WERI-Rb-1 (cell line): ENCODE data around the gene PCDHGA5.
"Not testable (repeated sequence)": the region's sequence is repeated elsewhere in the genome, so short reads cannot be mapped to it uniquely, and the experiment has no call there.

Experiments
- DNase-seq: peaks from one replicate; pipeline ENCODE4 v3.0.0-alpha.2; 2020
- H3K27ac ChIP-seq: fragments of 250-450 bp; sonication (Bioruptor Pico); 2 replicates; pipeline ENCODE4 v1.5.1; 2020; ENCODE audit warnings: mild to moderate bottlenecking, moderate library complexity
- H3K27me3 ChIP-seq: fragments of 250-450 bp; sonication (Bioruptor Pico); 2 replicates; pipeline ENCODE4 v1.5.1; 2021; ENCODE audit warnings: mild to moderate bottlenecking, low read depth, moderate library complexity; ENCODE audit not compliant: insufficient read depth, severe bottlenecking
- H3K36me3 ChIP-seq: fragments of 250-450 bp; sonication (Bioruptor Pico); 2 replicates; pipeline ENCODE4 v1.5.1; 2020; ENCODE audit warnings: mild to moderate bottlenecking, moderate library complexity
- H3K4me3 ChIP-seq: 2 replicates; pipeline ENCODE4 v1.5.1; 2011; ENCODE audit warnings: low read depth, mild to moderate bottlenecking, control low read depth, low read length
- H3K9me3 ChIP-seq: fragments of 250-450 bp; sonication (Bioruptor Pico); 2 replicates; pipeline ENCODE4 v1.5.1; 2021; ENCODE audit warnings: mild to moderate bottlenecking, moderate library complexity; ENCODE audit not compliant: severe bottlenecking
- CTCF ChIP-seq: IDR thresholded peaks from 2 replicates; pipeline ENCODE4 v1.5.1; 2011; ENCODE audit warnings: low read depth, mild to moderate bottlenecking, control low read depth, inconsistent platforms, low read length

Gene PCDHGA5

GRCh38 chr5:141383345-141383744 is 19.4 kb downstream of the PCDHGA5 start:
- Histone ChIP-seq H3K27me3 (no peaks in the 10 kb centered on the region), H3K4me3 (no peak overlapping the region), H3K9me3 (peaks cover 13% of the 10 kb centered on the region), H3K27ac (no peak overlapping the region), H3K36me3 (no peaks in the 10 kb centered on the region)
- no peak for DNase-seq
- TF ChIP-seq CTCF, result no peak

- Histone ChIP-seq H3K36me3 (no peaks in the 10 kb centered on the region), H3K27ac (no peak overlapping the region), H3K27me3 (no peaks in the 10 kb centered on the region), H3K9me3 (peaks cover 13% of the 10 kb centered on the region), H3K4me3 (no peak overlapping the region)
- DNase-seq, result no peak
- TF ChIP-seq CTCF, result no peak
Observed at GRCh38 chr5:141384471-141385267, 20.7 kb downstream of the PCDHGA5 start.

GRCh38 chr5:141387557-141388311 is 23.8 kb downstream of the PCDHGA5 start, which contains the start of gene PCDHGB4:
TSS of gene PCDHGB4 (plus strand) at chr5:141387698. CDS start at chr5:141387885, 187 bp downstream.
- not testable (repeated sequence) for DNase-seq, H3K36me3 ChIP-seq, H3K4me3 ChIP-seq, H3K27ac ChIP-seq, H3K27me3 ChIP-seq
- H3K9me3 ChIP-seq, result peaks cover 11% of the 10 kb centered on the region

GRCh38 chr5:141388661-141389060 is 24.7 kb downstream of the PCDHGA5 start:
- H3K36me3 ChIP-seq, result no peaks in the 10 kb centered on the region
- TF ChIP-seq CTCF, result no peak
- peaks cover 6% of the 10 kb centered on the region for H3K9me3 ChIP-seq
- H3K4me3 ChIP-seq, result no peak overlapping the region
- no peak overlapping the region for H3K27ac ChIP-seq
- H3K27me3 ChIP-seq, result no peaks in the 10 kb centered on the region
- no peak for DNase-seq

GRCh38 chr5:141389153-141390042 is 25.4 kb downstream of the PCDHGA5 start:
- no peaks in the 10 kb centered on the region for H3K27me3 ChIP-seq
- no peak for DNase-seq
- H3K27ac ChIP-seq, result no peak overlapping the region
- peaks cover 6% of the 10 kb centered on the region for H3K9me3 ChIP-seq
- no peak overlapping the region for H3K4me3 ChIP-seq
- no peaks in the 10 kb centered on the region for H3K36me3 ChIP-seq
- no peak for TF ChIP-seq CTCF
